ENCODE measurements around the gene NISCH. TPM values are rescaled to one million over a fixed set of nuclear protein-coding genes. Genes with fewer than 3 reads are reported as not detected.

The NISCH gene
- total and polyA plus RNA-seq, 2 of the 8 experiments (the other 6 are each of a cell fraction or from before 2014, with no cell fraction given) = 71.2 to 71.9 TPM

GRCh38 chr3:52471371-52472238 is 16.2 kb downstream of the NISCH start (continued):
- TF ChIP-seq, protein P1, sequence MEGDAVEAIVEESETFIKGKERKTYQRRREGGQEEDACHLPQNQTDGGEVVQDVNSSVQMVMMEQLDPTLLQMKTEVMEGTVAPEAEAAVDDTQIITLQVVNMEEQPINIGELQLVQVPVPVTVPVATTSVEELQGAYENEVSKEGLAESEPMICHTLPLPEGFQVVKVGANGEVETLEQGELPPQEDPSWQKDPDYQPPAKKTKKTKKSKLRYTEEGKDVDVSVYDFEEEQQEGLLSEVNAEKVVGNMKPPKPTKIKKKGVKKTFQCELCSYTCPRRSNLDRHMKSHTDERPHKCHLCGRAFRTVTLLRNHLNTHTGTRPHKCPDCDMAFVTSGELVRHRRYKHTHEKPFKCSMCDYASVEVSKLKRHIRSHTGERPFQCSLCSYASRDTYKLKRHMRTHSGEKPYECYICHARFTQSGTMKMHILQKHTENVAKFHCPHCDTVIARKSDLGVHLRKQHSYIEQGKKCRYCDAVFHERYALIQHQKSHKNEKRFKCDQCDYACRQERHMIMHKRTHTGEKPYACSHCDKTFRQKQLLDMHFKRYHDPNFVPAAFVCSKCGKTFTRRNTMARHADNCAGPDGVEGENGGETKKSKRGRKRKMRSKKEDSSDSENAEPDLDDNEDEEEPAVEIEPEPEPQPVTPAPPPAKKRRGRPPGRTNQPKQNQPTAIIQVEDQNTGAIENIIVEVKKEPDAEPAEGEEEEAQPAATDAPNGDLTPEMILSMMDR (IDR thresholded peaks at IDR 0.05; ENCODE audit: control extremely low read depth in 1 of 3, insufficient read depth in 1 of 3, low read depth in 1 of 3, low read length in 3 of 3) = peak; percentile 59 to 87 (median 76)

All from H1 (cell line).